ENCODE measurements around the gene STARD5. TPM values are rescaled to one million over a fixed set of nuclear protein-coding genes. Genes with fewer than 3 reads are reported as not detected.

Gene STARD5
- total RNA-seq, 4 donors from 2014 or later, result 11.2 to 54.5 (median 41.3) TPM

DNA sequence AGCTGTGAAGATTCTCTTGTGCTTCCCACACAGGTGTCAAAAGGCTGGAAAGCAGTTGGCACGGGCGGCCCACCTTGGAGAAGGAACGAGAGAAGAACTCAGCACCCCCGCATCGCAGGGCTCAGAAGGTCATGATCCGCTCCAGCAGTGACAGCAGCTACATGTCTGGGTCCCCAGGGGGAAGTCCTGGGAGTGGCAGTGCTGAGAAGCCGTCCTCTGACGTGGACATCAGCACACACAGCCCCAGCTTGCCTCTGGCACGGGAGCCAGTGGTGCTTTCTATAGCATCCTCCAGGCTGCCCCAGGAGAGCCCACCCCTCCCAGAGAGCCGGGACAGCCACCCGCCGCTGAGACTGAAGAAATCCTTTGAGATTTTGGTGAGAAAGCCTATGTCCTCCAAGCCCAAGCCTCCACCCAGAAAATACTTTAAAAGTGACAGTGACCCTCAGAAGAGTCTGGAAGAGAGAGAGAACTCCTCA lies 31.4 kb downstream of the STARD5 start:
- DNase-seq, result peak; percentile 71
- 72% methylated on average over 9 of the region's 12 CpGs; no CpG with 5 or more reads in 1 of the 2 donors for WGBS, 2 donors (ENCODE audit: low coverage in 1 of 2)
- in situ Hi-C loops (cut with MboI; ENCODE audit: low pct_ligation_motif_present in 1 of 4, low pct_unique_long_range_greater_than_20kb in 1 of 4, low sequenced_read_pairs in 3 of 4), result no loop called here
- peak overlapping the region; percentile 62 to 83 (median 72) for H3K27ac ChIP-seq
- no peak overlapping the region for H3K4me3 ChIP-seq
- H3K4me1 ChIP-seq, result peaks cover 0 to 19% (median 7%) of the 10 kb centered on the region in 4 donors
- H3K36me3 ChIP-seq, result no peaks in the 10 kb centered on the region
- intact Hi-C loops (cut with DNase I; ENCODE audit: low total_unique reads), result no loop called here
- no peaks in the 10 kb centered on the region for H3K9me3 ChIP-seq
- no peaks in the 10 kb centered on the region for H3K27me3 ChIP-seq
- TF ChIP-seq EP300 (IDR thresholded peaks at IDR 0.05; ENCODE audit: low read depth) (no peak), POLR2AphosphoS5 (IDR thresholded peaks at IDR 0.05) (peak in 2 of 3 donors; percentile 13 to 74), POLR2A (IDR thresholded peaks at IDR 0.05) (peak; percentile 44)
- TF ChIP-seq, protein P1, sequence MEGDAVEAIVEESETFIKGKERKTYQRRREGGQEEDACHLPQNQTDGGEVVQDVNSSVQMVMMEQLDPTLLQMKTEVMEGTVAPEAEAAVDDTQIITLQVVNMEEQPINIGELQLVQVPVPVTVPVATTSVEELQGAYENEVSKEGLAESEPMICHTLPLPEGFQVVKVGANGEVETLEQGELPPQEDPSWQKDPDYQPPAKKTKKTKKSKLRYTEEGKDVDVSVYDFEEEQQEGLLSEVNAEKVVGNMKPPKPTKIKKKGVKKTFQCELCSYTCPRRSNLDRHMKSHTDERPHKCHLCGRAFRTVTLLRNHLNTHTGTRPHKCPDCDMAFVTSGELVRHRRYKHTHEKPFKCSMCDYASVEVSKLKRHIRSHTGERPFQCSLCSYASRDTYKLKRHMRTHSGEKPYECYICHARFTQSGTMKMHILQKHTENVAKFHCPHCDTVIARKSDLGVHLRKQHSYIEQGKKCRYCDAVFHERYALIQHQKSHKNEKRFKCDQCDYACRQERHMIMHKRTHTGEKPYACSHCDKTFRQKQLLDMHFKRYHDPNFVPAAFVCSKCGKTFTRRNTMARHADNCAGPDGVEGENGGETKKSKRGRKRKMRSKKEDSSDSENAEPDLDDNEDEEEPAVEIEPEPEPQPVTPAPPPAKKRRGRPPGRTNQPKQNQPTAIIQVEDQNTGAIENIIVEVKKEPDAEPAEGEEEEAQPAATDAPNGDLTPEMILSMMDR (IDR thresholded peaks at IDR 0.05), result no peak

DNA sequence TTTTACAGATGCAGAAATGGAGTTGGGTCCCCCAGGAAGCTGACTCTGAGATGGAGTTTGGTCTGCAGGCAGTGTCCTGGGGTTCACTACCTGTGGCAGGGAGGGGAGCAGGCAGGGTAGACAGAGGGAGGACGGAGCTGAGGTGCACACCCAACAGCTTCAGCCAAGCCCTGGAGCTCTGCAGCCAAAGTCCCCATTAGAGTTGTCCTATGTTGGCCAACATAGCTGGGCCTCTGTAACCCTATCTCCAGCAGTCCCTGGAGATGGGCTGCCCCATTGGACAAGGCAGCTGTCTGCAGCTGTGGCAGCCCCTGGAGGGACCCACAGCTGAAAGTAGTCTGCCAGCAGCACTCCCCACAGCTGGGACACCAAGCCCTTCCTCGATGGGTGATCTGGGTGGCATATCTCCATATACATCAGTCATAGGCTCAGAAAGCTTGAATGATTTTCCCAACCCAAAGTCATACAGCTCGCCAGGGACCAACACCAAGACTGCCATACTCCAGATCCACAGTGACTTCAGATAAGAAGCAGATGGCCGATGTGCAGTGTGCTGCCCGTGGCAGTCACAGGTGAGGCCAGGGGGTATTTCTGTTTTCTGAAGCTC lies 31.9 kb downstream of the STARD5 start:
- WGBS, 2 donors (ENCODE audit: low coverage in 1 of 2), result 81 to 90% methylated on average over 2 to 5 of the region's 5 CpGs
- TF ChIP-seq EP300 (IDR thresholded peaks at IDR 0.05; ENCODE audit: low read depth) (no peak), POLR2A (IDR thresholded peaks at IDR 0.05) (no peak), POLR2AphosphoS5 (IDR thresholded peaks at IDR 0.05) (no peak)
- TF ChIP-seq, protein P1 (IDR thresholded peaks at IDR 0.05), result no peak
- H3K9me3 ChIP-seq, result no peaks in the 10 kb centered on the region
- peak overlapping the region; percentile 62 to 83 (median 72) for H3K27ac ChIP-seq
- peaks cover 0 to 19% (median 7%) of the 10 kb centered on the region in 4 donors for H3K4me1 ChIP-seq
- H3K36me3 ChIP-seq, result no peaks in the 10 kb centered on the region
- in situ Hi-C loops (cut with MboI; ENCODE audit: low pct_ligation_motif_present in 1 of 4, low pct_unique_long_range_greater_than_20kb in 1 of 4, low sequenced_read_pairs in 3 of 4), result no loop called here
- no peak overlapping the region for H3K4me3 ChIP-seq
- DNase-seq, result peak; percentile 19
- intact Hi-C loops (cut with DNase I; ENCODE audit: low total_unique reads), result no loop called here
- no peaks in the 10 kb centered on the region for H3K27me3 ChIP-seq

DNA sequence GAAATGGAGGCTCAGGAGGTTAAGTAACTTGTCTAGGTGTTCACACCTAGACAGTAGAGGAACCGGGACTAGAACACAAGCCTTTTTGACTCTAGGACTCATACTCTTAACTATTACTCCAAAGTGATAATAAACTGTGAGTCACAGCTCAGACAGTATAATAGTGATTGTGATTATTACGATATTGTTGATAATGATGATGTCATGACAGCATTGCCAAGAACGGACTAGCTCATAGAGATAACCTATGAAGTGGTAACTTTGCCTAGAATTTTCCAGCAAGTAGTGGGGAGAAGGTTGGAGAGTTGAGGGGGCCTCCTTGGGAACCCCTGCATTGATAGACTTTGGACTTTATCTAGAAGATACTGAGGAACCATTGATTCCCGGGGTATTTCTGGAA lies 34.0 kb downstream of the STARD5 start:
- Histone ChIP-seq H3K4me3 (no peak overlapping the region), H3K27me3 (no peaks in the 10 kb centered on the region), H3K9me3 (no peaks in the 10 kb centered on the region), H3K36me3 (no peaks in the 10 kb centered on the region), H3K4me1 (peaks cover 0 to 9% (median 5%) of the 10 kb centered on the region in 4 donors), H3K27ac (no peak overlapping the region)
- TF ChIP-seq, protein P1 (IDR thresholded peaks at IDR 0.05), result no peak
- TF ChIP-seq EP300 (IDR thresholded peaks at IDR 0.05; ENCODE audit: low read depth) (no peak), POLR2AphosphoS5 (IDR thresholded peaks at IDR 0.05) (no peak), POLR2A (IDR thresholded peaks at IDR 0.05) (no peak)
- DNase-seq, result no peak
- in situ Hi-C loops (cut with MboI; ENCODE audit: low pct_ligation_motif_present in 1 of 4, low pct_unique_long_range_greater_than_20kb in 1 of 4, low sequenced_read_pairs in 3 of 4) (no loop called here), intact Hi-C loops (cut with DNase I; ENCODE audit: low total_unique reads) (no loop called here)
- WGBS, 2 donors (ENCODE audit: low coverage in 1 of 2), result 90 to 98% methylated on average over 4 of the region's 4 CpGs

- H3K36me3 ChIP-seq, result no peaks in the 10 kb centered on the region
- H3K4me1 ChIP-seq, result peaks cover 0 to 4% (median 0%) of the 10 kb centered on the region in 4 donors
- DNase-seq, result no peak
- no peaks in the 10 kb centered on the region for H3K27me3 ChIP-seq
- no peaks in the 10 kb centered on the region for H3K9me3 ChIP-seq
- H3K27ac ChIP-seq, result no peak overlapping the region
- no peak overlapping the region for H3K4me3 ChIP-seq
- in situ Hi-C loops (cut with MboI; ENCODE audit: low pct_ligation_motif_present in 1 of 4, low pct_unique_long_range_greater_than_20kb in 1 of 4, low sequenced_read_pairs in 3 of 4), result no loop called here
- TF ChIP-seq, protein P1 (IDR thresholded peaks at IDR 0.05), result no peak
- TF ChIP-seq POLR2AphosphoS5 (IDR thresholded peaks at IDR 0.05) (no peak), EP300 (IDR thresholded peaks at IDR 0.05; ENCODE audit: low read depth) (no peak), POLR2A (IDR thresholded peaks at IDR 0.05) (no peak)
- WGBS, 2 donors (ENCODE audit: low coverage in 1 of 2), result 80 to 96% methylated on average over 5 to 8 of the region's 8 CpGs
- intact Hi-C loops (cut with DNase I; ENCODE audit: low total_unique reads), result no loop called here
Measured at GRCh38 chr15:81288616-81289015, 35.3 kb downstream of the STARD5 start.

All from transverse colon (tissue), 4 donors.